RWPE2 (cell line): Measurements from ENCODE around the gene TAPT1.

Experiments used
- ATAC-seq: fragments of 200-7000 bp; cut with Tn5 transposase; 3 replicates; pipeline ENCODE4 v1.9.1; 2021; ENCODE audit warnings: low read depth
- DNase-seq: peaks from one replicate; pipeline ENCODE4 v3.0.0-alpha.2; 2020; ENCODE audit warnings: low spot score
- H3K27ac ChIP-seq: fragments of 450-650 bp; 2 replicates; pipeline ENCODE4 v1.5.1; 2017; ENCODE audit warnings: mild to moderate bottlenecking; ENCODE audit not compliant: poor library complexity, severe bottlenecking
- H3K27me3 ChIP-seq: fragments of 250-450 bp; sonication (Bioruptor Pico); 2 replicates; pipeline ENCODE4 v1.5.1; 2021; ENCODE audit warnings: mild to moderate bottlenecking, moderate library complexity; ENCODE audit not compliant: insufficient read depth, poor library complexity, severe bottlenecking
- H3K36me3 ChIP-seq: fragments of 250-450 bp; sonication (Bioruptor Pico); 2 replicates; pipeline ENCODE4 v1.5.1; 2020; ENCODE audit warnings: low read depth, mild to moderate bottlenecking, moderate library complexity
- H3K4me1 ChIP-seq: fragments of 250-450 bp; sonication (Bioruptor Pico); 2 replicates; pipeline ENCODE4 v1.5.1; 2021; ENCODE audit warnings: mild to moderate bottlenecking, moderate library complexity; ENCODE audit not compliant: insufficient read depth, poor library complexity, severe bottlenecking
- H3K4me3 ChIP-seq: fragments of 250-450 bp; sonication (Bioruptor Pico); 2 replicates; pipeline ENCODE4 v1.5.1; 2021; ENCODE audit warnings: mild to moderate bottlenecking, moderate library complexity; ENCODE audit not compliant: severe bottlenecking
- H3K9me3 ChIP-seq: fragments of 250-450 bp; sonication (Bioruptor Pico); 2 replicates; pipeline ENCODE4 v1.5.1; 2021; ENCODE audit warnings: mild to moderate bottlenecking, moderate library complexity; ENCODE audit not compliant: severe bottlenecking
- CTCF ChIP-seq: fragments of 450-650 bp; IDR thresholded peaks from one replicate; pipeline ENCODE4 v1.5.1; 2017; ENCODE audit warnings: mild to moderate bottlenecking, moderate library complexity; ENCODE audit not compliant: poor library complexity, severe bottlenecking

TAPT1 gene

GRCh38 chr4:16256343-16256742, 30.1 kb upstream of the TAPT1 start:
- peaks cover 17% of the 10 kb centered on the region for H3K4me1 ChIP-seq
- ATAC-seq: no peak
- peak; percentile 44 for DNase-seq
- no peak overlapping the region for H3K27ac ChIP-seq
- H3K36me3 ChIP-seq: no peaks in the 10 kb centered on the region
- no peak overlapping the region for H3K4me3 ChIP-seq
- H3K27me3 ChIP-seq: no peaks in the 10 kb centered on the region
- no peaks in the 10 kb centered on the region for H3K9me3 ChIP-seq
- TF ChIP-seq CTCF: no peak

DNA sequence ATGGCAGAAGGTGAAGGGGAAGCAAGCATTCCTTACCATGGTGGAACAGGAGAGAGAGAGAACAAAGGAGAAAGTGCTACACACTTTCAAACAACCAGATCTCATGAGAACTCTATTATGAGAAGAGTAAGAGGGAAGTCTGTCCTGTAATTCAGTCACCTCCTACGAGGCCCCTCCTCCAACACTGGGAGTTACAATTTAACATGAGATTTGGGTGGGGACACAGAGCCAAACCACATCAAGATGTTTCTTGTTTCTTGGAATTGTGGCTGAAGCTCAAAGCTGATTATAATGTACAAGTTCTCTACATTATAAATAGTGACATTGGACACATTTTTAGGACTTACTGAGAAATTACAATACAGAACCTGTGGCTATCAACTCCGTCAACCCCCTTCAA, 29.5 kb upstream of the TAPT1 start:
- TF ChIP-seq CTCF: no peak
- no peaks in the 10 kb centered on the region for H3K36me3 ChIP-seq
- ATAC-seq (no peak), DNase-seq (no peak)
- no peaks in the 10 kb centered on the region for H3K27me3 ChIP-seq
- peaks cover 17% of the 10 kb centered on the region for H3K4me1 ChIP-seq
- H3K27ac ChIP-seq: no peak overlapping the region
- no peak overlapping the region for H3K4me3 ChIP-seq
- H3K9me3 ChIP-seq: no peaks in the 10 kb centered on the region

DNA sequence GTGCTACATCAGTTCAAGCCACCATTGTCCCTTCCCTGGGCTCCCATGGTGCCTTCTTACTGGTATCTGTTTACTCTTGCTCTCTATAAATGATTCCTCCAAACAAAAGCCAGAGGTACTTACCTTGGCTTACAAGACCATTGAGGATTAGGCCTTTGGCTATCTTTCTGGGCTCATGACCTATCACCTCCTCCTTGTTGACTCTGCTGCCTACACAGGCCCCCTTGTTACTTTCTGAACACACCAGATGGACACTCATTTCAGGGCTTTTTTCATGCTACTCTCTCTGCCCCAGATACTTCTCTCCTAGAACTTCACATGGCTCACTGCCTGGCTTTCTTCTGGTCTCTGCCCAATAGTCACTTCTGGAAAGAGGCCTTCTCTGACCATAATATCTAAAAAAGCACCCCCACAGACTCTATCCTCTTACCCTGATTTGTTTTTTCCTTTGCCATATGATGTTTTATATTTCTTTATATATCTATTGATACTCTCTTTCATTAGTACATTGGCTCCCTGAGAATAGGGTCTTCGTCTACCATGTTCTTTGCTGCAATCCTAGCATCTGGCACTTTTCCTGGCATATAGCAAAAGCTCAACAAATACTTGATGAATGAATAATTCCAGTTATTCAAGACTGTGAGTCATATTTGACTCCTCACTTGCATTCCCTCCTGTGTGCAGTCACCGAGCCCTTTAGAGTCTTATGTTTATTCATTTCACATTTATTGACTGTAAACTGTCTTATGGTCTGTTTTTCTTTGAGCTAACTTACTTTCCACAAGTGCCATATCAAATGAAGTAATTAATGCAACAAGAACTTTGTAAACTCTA, 27.1 kb upstream of the TAPT1 start:
- no peak for TF ChIP-seq CTCF
- H3K27me3 ChIP-seq: no peaks in the 10 kb centered on the region
- DNase-seq: no peak
- ATAC-seq: peak; percentile 89
- H3K27ac ChIP-seq: peak overlapping the region; percentile 12
- peaks cover 11% of the 10 kb centered on the region for H3K4me1 ChIP-seq
- H3K36me3 ChIP-seq: no peaks in the 10 kb centered on the region
- no peak overlapping the region for H3K4me3 ChIP-seq
- no peaks in the 10 kb centered on the region for H3K9me3 ChIP-seq

- H3K27ac ChIP-seq: peak overlapping the region; percentile 1
- H3K4me1 ChIP-seq: peaks cover 11% of the 10 kb centered on the region
- DNase-seq (no peak), ATAC-seq (no peak)
- no peaks in the 10 kb centered on the region for H3K36me3 ChIP-seq
- TF ChIP-seq CTCF: no peak
- H3K9me3 ChIP-seq: no peaks in the 10 kb centered on the region
- no peaks in the 10 kb centered on the region for H3K27me3 ChIP-seq
- H3K4me3 ChIP-seq: no peak overlapping the region
These were observed 24.5 kb upstream of the TAPT1 start for GRCh38 chr4:16250661-16251365.

GRCh38 chr4:16248605-16249004, 22.3 kb upstream of the TAPT1 start:
- no peak overlapping the region for H3K4me3 ChIP-seq
- no peak overlapping the region for H3K27ac ChIP-seq
- no peaks in the 10 kb centered on the region for H3K27me3 ChIP-seq
- ATAC-seq (no peak), DNase-seq (no peak)
- TF ChIP-seq CTCF: no peak
- H3K9me3 ChIP-seq: no peaks in the 10 kb centered on the region
- H3K36me3 ChIP-seq: no peaks in the 10 kb centered on the region
- H3K4me1 ChIP-seq: peaks cover 6% of the 10 kb centered on the region
